HG03139 (cell line): ENCODE results near the gene GRK3.
A peak's percentile ranks its signal among the peaks of the same experiment; 100 is the strongest.
"Not testable (repeated sequence)": the region's sequence is repeated elsewhere in the genome, so short reads cannot be mapped to it uniquely, and the experiment has no call there.

ENCODE experiments used
- ATAC-seq: cut with Tn5 transposase; IDR thresholded peaks from one replicate; pipeline ENCODE4 v1.9.1; 2021; ENCODE audit not compliant: unreplicated experiment

The GRK3 gene

DNA sequence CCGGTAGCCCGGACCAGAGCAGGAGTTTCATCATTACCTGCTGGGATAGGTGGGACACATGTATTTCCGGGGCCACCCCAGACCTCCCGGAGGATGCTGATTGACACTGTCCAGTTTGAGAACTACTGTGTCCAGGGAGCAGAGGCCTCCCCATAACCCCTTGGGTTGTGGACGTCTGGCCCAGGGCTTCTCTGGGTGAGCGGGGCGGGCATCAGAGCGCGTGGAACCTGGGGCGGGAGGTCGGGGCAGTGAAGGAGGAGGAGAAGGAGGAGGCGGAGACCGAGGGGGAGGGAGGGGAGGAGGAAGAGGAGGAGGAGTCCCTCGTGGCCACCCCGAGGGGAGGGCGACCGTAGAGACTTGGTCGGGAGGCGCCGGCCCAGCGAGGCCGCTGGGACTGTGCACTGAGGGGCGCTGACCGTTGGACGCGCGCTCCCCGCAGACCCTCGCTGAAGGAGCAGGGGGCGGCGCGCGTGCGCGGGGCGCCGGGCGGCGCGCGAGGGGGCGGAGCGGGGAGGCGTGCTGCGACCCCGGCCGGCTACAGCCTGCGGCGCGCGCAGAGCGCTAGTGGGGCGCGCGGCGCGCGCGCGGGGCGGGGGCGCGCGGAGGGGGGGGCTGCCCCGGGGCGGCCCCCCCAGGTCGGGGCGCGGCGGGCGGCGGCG is at the start of gene GRK3:
Gene GRK3, plus strand, starts transcription at position 356 of the 659 bp plus-strand sequence. CDS start 366 bp downstream, outside the sequence.
- peak; percentile 43 for ATAC-seq

DNA sequence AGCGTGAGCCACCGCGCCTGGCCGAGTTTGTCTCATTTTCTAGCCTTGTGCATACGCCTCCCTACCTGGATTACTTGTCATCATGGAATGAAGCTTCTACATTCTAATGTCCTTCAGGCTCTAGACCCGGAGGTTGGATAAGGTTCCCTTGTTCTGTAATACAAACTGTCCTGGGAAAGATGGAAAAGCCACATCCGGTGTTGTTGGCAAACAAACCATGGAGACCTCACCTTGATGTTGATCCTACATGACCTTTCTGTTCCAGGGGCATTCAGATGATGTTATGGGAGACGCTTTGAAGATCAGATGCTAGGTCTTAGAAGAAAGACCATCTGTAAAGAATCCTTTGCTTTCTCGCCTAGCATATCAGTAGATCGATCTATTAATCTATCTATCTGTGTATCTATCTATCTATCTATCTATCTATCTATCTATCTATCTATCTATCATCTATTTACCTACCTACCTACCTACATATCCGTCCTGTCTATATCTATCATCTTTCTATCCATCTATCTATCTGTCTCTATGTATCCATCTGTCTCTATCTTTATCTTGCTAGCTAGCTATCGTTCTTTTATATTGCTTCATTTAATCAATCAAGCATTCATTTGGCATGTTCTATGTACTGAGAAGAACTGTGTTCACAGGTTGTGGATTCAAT is 46.3 kb upstream of the GRK3 start:
- ATAC-seq, result no peak

DNA sequence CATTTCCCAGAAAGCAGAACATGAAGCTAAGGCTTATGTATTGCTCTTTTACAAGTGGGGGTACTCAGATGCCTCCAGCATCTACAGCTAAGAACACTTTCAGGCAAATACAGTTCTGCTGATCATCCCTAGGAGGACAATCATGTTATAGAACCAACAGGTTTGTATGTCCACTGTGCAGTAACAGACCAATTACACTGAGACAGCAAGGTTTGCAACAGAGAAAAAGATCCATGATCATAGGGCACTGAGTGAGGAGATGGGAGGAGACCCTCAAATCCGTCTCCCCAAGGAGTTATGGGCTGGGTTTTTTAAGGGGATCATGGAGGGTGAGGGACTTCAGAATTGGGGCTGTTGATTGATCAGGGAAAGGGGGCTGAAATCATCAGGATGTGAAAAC is 39.1 kb upstream of the GRK3 start:
- ATAC-seq, result no peak

- ATAC-seq, result not testable (repeated sequence)
Observed at GRCh38 chr22:25525804-25526584, 38.5 kb upstream of the GRK3 start.

DNA sequence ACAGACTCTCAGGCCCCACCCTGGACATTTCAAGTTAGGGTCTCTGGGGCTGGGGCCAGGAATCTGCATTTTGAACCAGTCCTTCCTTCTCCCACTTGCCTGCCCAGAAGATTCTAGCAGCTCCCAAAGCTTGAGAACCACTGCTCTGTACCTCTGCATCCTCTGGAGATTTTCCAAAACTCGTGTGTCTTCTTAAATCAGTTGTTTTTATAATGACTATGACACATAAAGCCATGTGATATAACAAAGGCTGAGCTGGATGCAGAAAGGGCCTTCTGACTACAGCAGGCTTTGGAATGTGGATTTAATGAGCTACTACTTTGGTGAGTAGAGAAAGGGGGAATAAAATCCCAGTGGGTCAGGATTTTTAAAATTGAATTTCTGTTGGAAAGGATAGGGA is 37.5 kb upstream of the GRK3 start:
- ATAC-seq, result not testable (repeated sequence)

GRCh38 chr22:25528068-25528467 is 36.4 kb upstream of the GRK3 start:
- not testable (repeated sequence) for ATAC-seq

- not testable (repeated sequence) for ATAC-seq
Observed at GRCh38 chr22:25529059-25529458, 35.4 kb upstream of the GRK3 start.

DNA sequence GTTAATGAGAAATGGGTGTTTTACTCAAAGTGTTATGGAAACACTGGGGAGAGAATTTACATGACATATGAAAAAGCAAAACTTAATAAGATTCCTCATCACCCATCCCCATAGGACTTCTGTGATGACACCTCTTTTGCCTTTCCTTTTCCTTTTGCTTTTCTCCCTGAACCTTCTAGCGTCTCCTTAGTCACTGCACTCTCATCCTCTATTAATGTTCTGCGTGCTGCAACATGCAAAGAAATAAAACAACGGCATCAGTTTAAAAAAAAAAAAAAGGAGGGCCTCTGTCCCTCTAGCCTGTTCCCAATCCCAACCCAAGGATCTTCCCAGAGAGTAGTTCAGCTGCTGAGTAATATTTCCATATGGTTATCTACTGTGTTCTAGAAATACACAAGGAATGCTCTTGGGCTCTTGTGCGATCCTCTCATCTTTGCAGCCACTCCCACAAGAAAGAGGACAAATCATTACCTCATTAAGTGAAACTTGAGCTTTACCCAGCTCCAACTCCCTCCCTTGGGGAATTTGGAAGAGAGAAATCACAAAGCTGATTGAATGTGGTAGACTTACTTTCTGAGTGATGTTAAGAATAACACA is 34.8 kb upstream of the GRK3 start:
- not testable (repeated sequence) for ATAC-seq

GRCh38 chr22:25531677-25532076 is 32.8 kb upstream of the GRK3 start:
- ATAC-seq, result not testable (repeated sequence)

DNA sequence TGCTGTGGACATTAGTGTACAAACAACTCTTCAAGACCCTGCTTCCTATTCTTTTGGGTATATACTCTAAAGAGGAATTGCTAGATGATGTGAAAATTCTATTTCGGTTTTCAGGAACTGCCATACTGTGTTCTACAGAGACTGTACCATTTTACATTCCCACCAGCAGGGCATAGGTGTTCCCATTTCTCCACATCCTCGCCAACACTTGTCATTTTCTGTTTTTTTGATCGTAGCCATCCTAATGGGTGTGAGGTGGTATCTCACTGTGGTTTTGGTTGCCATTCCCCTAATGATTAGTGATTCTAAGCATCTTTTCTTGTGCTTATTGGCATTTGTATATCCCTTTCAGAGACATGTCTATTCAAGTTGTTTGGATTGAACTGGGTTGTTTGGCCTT is 29.8 kb upstream of the GRK3 start:
- no peak for ATAC-seq

GRCh38 chr22:25536589-25536988 is 27.9 kb upstream of the GRK3 start:
- no peak for ATAC-seq

DNA sequence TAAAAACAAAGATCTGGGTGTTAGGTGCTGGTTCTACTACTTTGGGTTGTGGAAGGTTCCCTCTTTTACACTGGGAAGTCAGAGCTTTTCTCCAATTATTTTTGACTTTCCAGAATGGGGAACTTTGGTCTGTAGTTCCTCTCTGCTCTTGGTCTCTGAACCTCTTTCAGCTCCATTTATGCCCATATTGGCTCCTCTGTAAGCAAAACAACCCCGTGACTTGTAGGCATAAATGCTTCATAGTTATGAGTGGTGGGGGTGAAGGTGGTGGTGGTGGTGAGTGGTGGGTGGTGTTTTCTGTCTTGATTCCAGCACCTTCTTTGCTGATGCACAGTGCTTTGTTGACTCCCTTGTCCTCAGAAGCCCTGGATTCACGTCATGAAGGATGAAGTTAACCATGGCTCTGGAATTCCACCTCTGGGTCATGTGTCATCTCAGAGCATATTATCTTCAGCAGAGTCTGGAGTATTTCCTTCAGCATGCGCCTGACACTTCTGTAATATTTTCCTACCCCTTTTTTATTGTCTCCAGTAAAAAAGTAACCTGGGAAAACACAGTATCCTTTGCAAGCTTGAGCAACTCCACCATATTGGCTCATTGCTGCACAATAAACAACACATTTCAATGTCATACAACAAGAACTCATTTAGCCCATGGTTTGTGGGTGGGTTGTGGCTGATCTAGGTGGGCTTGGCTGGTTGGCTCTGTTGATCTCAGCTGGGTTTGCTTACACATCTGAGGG is 24.1 kb upstream of the GRK3 start:
- no peak for ATAC-seq

DNA sequence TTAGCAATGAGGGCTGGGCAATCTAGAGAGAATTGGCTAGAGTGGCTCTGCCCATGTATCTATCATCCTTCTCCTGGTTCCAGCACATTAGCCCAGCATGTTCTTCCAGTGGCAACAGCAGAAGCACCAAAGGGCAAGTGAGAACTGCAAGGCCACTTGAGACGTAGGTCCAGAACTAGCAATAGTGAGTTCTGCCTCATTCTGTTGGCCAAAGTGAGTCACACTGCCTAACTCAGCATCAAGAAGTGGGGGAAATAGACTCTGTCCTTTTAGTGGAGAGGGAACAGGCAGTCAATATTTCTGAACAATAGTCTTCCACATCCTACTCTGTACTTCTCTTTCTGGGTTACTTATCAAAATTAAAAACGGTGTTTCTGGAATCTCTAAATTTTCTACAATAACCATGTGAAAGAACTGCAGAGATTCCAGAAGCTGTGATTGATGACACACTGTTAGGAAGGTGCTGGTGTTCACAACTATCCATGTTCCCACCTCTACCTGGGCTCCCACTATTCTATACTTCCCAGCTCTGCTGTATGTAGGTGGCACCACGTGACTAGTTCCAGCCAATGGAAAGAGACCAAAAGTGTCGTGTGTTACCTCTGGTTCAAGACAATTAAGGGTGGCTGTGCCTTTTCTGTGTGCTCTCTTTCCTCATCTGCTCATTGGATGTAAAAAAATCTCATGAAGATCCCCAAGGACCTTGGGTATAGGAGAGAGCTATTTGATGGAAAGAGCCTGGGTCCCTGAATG is 23.4 kb upstream of the GRK3 start:
- no peak for ATAC-seq

- ATAC-seq, result no peak
Observed at GRCh38 chr22:25542191-25542590, 22.3 kb upstream of the GRK3 start.

- no peak for ATAC-seq
Observed at GRCh38 chr22:25542720-25543402, 21.6 kb upstream of the GRK3 start.

DNA sequence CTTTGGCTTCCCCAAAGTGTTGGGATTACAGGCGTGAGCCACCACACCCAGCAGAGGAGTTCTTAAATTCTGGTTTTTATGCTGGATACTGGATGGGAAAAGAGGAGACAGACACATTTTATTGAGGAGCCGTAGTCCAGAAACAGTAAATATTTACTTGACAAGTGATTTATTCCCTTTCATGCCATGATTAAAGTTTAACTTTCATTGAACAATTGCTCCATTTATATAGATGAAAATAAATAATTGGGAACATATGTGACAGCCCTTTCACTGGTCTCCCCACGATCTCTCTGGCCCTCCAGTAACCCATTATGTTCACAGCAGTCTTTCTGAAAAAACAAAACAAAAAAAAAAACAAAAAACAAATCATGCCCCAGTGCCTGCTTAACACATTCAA is 19.3 kb upstream of the GRK3 start:
- ATAC-seq, result no peak

DNA sequence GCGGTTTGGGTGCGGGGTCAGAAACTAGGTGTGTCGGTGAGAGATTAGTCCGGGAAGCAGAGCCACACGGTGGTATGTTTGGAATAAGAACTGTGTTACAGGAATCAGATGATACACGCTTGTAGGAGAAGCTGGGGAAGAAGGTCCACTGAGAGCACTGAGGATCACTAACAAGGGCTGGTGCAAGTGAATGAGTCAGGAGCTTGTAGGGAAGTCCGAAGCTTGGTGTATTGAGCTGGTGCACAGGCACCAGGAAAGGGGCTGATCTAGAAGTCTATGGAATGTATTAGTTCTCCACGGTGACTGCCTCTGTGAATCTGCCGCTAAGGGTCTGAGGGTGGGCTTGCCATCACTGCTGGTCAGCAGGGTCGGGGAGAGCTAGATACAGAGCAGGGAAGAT is 18.8 kb upstream of the GRK3 start:
- ATAC-seq, result no peak

DNA sequence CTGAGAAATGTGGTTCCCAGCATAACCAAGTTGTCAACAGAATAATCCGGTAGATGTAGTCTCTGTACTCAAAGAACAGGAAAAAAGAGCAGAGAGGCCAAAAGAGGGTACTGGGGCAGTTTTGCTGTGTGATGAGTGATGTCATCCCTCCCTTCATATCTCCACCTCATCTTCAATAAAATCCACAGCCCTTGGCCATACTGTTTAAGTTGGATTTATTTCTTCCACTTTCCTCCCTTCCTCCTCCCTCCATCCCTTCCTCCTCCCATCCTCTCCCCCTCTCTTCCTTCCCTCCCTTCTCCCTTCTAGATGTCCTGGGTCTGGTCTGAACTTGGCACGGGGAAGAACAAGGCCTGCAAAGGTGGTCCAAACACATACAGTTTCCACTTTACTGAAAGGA is 18.2 kb upstream of the GRK3 start:
- ATAC-seq, result no peak

DNA sequence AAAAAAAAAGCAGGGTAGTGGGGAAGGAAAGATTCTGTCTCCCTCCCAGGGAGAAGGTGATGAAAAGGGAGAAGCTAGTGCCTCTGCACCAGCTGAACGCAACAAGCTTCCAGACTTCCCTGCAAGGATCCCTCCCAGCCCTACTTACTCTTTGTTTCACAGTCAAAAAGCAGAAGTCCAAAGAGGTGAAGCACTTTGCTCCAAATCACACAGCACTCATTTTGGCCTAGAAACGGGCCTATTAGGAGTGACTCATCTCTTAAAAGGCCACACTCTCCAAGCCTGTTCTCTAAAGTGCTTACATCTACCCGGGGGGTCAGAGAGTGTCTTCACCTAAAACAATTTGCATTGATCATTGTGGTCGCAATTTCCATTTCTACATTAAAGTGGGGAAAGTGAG is 17.7 kb upstream of the GRK3 start:
- no peak for ATAC-seq
